ENCODE results near the gene PCDHB9.
A peak's percentile ranks its signal among the peaks of the same experiment; 100 is the strongest.
"Not testable (repeated sequence)": the region's sequence is repeated elsewhere in the genome, so short reads cannot be mapped to it uniquely, and the experiment has no call there.

Gene PCDHB9

GRCh38 chr5:141172381-141173204 is 14.4 kb upstream of the PCDHB9 start, which contains the start of gene PCDHB7:
Gene PCDHB7, plus strand, starts transcription at chr5:141172644. Its CDS starts 192 bp downstream, at chr5:141172836.
- TF ChIP-seq CTCF (IDR thresholded peaks at IDR 0.05; ENCODE audit: control extremely low read depth, extremely low read depth, low read depth, missing control alignments), result peak; percentile 12
- POLR2A ChIA-PET, result no interaction called here
- no peak for DNase-seq (ENCODE audit: extremely low spot score)
- CTCF ChIA-PET, result no interaction called here

- POLR2A ChIA-PET; CTCF ChIA-PET; DNase-seq (ENCODE audit: extremely low spot score): not testable (repeated sequence)
Observed at GRCh38 chr5:141174291-141175104, 12.5 kb upstream of the PCDHB9 start.

GRCh38 chr5:141175933-141176332 is 11.0 kb upstream of the PCDHB9 start:
- no peak for DNase-seq (ENCODE audit: extremely low spot score)
- ChIA-PET POLR2A (no interaction called here), CTCF (no interaction called here)
- no peak for TF ChIP-seq CTCF (IDR thresholded peaks at IDR 0.05; ENCODE audit: control extremely low read depth, extremely low read depth, low read depth, missing control alignments)

GRCh38 chr5:141177577-141178191 is 9.3 kb upstream of the PCDHB9 start, which contains the start of gene PCDHB8:
Gene PCDHB8, plus strand, starts transcription at chr5:141177790. Its CDS starts 245 bp downstream, at chr5:141178035.
- POLR2A ChIA-PET; CTCF ChIA-PET; DNase-seq (ENCODE audit: extremely low spot score): not testable (repeated sequence)

GRCh38 chr5:141179371-141179770 is 7.6 kb upstream of the PCDHB9 start:
- DNase-seq (ENCODE audit: extremely low spot score); CTCF ChIA-PET; POLR2A ChIA-PET: not testable (repeated sequence)

GRCh38 chr5:141179876-141180275 is 7.1 kb upstream of the PCDHB9 start:
- CTCF ChIA-PET; DNase-seq (ENCODE audit: extremely low spot score); POLR2A ChIA-PET: not testable (repeated sequence)

GRCh38 chr5:141180313-141180712 is 6.6 kb upstream of the PCDHB9 start:
- no peak for DNase-seq (ENCODE audit: extremely low spot score)
- POLR2A ChIA-PET, result no interaction called here
- TF ChIP-seq CTCF (IDR thresholded peaks at IDR 0.05; ENCODE audit: control extremely low read depth, extremely low read depth, low read depth, missing control alignments), result no peak
- CTCF ChIA-PET, result no interaction called here

GRCh38 chr5:141182248-141182647 is 4.7 kb upstream of the PCDHB9 start, which contains the start of gene PCDHB16:
Gene PCDHB16, plus strand, starts transcription at chr5:141182387. Its CDS starts 173 bp downstream, at chr5:141182560.
- no peak for DNase-seq (ENCODE audit: extremely low spot score)
- ChIA-PET CTCF (interaction anchor here (0.8 to 1.3 kb wide), 2 partner anchors 10 to 12 kb away, joined by 3 to 5 read pairs; partner anchors contain the start of gene PCDHB10), POLR2A (interaction anchor here (0.6 kb wide), 1 partner anchor 166 kb away, joined by 4 read pairs; no protein-coding TSS in a partner anchor)
- TF ChIP-seq CTCF (IDR thresholded peaks at IDR 0.05; ENCODE audit: control extremely low read depth, extremely low read depth, low read depth, missing control alignments), result no peak

GRCh38 chr5:141184117-141184855 is 2.7 kb upstream of the PCDHB9 start:
- CTCF ChIA-PET; POLR2A ChIA-PET; DNase-seq (ENCODE audit: extremely low spot score): not testable (repeated sequence)

GRCh38 chr5:141188682-141189081 is 1.7 kb downstream of the PCDHB9 start:
- DNase-seq (ENCODE audit: extremely low spot score); POLR2A ChIA-PET; CTCF ChIA-PET: not testable (repeated sequence)

GRCh38 chr5:141189131-141189530 is 2.2 kb downstream of the PCDHB9 start:
- CTCF ChIA-PET; DNase-seq (ENCODE audit: extremely low spot score); POLR2A ChIA-PET: not testable (repeated sequence)
